Hepatocyte (in vitro differentiated cells): ENCODE results near the gene PTPN14. TPM values are rescaled to one million over a fixed set of nuclear protein-coding genes. Genes with fewer than 3 reads are reported as not detected.
"Not testable (repeated sequence)": the region's sequence is repeated elsewhere in the genome, so short reads cannot be mapped to it uniquely, and the experiment has no call there.

ENCODE experiments used
- DNase-seq: peaks from one replicate; pipeline ENCODE4 v3.0.0-alpha.2; 2016; ENCODE audit warnings: low spot score
- H2AFZ ChIP-seq: fragments of 200-600 bp; sonication (generic); 2 replicates; pipeline ENCODE4 v1.6.0; 2016; ENCODE audit warnings: antibody characterized with exemption, mild to moderate bottlenecking
- H3K27ac ChIP-seq: fragments of 200-600 bp; sonication (generic); 2 replicates; pipeline ENCODE4 v1.5.1; 2016; ENCODE audit warnings: mild to moderate bottlenecking
- H3K27me3 ChIP-seq: fragments of 200-600 bp; sonication (generic); 2 replicates; pipeline ENCODE4 v1.6.1; 2016
- H3K36me3 ChIP-seq: fragments of 200-600 bp; sonication (generic); replicated peaks from 2 replicates; pipeline ENCODE4 v1.5.1; 2016; ENCODE audit warnings: low read depth; ENCODE audit not compliant: insufficient read depth
- H3K4me1 ChIP-seq: fragments of 200-600 bp; sonication (generic); 2 replicates; pipeline ENCODE4 v1.5.1; 2016; ENCODE audit warnings: mild to moderate bottlenecking, moderate library complexity; ENCODE audit not compliant: insufficient read depth
- H3K4me2 ChIP-seq: fragments of 200-600 bp; sonication (generic); 2 replicates; pipeline ENCODE4 v1.6.0; 2016
- H3K4me3 ChIP-seq: fragments of 200-600 bp; sonication (generic); 2 replicates; pipeline ENCODE4 v1.5.1; 2016; ENCODE audit warnings: mild to moderate bottlenecking
- H3K79me2 ChIP-seq: fragments of 200-600 bp; sonication (generic); 2 replicates; pipeline ENCODE4 v1.6.0; 2017; ENCODE audit warnings: mild to moderate bottlenecking
- H3K9me2 ChIP-seq: fragments of 200-600 bp; sonication (generic); replicated peaks from 2 replicates; pipeline ENCODE4 v1.6.0; 2017; ENCODE audit warnings: mild to moderate bottlenecking; ENCODE audit not compliant: insufficient read depth
- H3K9me3 ChIP-seq: fragments of 200-600 bp; sonication (generic); 2 replicates; pipeline ENCODE4 v1.5.1; 2016; ENCODE audit warnings: low read depth, mild to moderate bottlenecking
- H4K20me1 ChIP-seq: fragments of 200-600 bp; sonication (generic); 2 replicates; pipeline ENCODE4 v1.6.0; 2016; ENCODE audit warnings: mild to moderate bottlenecking; ENCODE audit not compliant: insufficient read depth, poor library complexity, severe bottlenecking
- CTCF ChIP-seq: fragments of 200-600 bp; sonication (generic); IDR thresholded peaks from 2 replicates; pipeline ENCODE4 v1.5.1; 2016; ENCODE audit warnings: antibody characterized with exemption, mild to moderate bottlenecking; ENCODE audit not compliant: poor library complexity
- EZH2 ChIP-seq: fragments of 200-600 bp; sonication (generic); IDR thresholded peaks from 2 replicates; pipeline ENCODE4 v1.6.1; 2016; ENCODE audit warnings: antibody characterized with exemption, mild to moderate bottlenecking, borderline replicate concordance
- EZH2phosphoT487 ChIP-seq: fragments of 200-600 bp; sonication (generic); IDR thresholded peaks from one replicate; pipeline ENCODE4 v1.6.1; 2018; ENCODE audit warnings: antibody characterized with exemption, mild to moderate bottlenecking, low read depth, moderate library complexity; ENCODE audit not compliant: unreplicated experiment, severe bottlenecking
- WGBS: methylation state at CpG from one replicate; pipeline ENCODE4 v1.1.6; 2016; ENCODE audit warnings: low lambda C conversion rate; ENCODE audit errors: missing lambda C conversion rate; 5-methylcytosine and 5-hydroxymethylcytosine counted together
- polyA plus RNA-seq: library from polyadenylated mRNA; unstranded; fragments of >200 nt; fragmentation: Nextera tagmentation; extraction: Ambion mirVana; gene quantifications from 2 replicates; pipeline ENCODE4 v1.2.1, GENCODE V29; 2016
- total RNA-seq: library from RNA; depleted of rRNA; stranded (reverse); fragments of >200 nt; gene quantifications from 2 replicates; pipeline ENCODE4 v1.2.3, GENCODE V29; 2014

PTPN14 gene
- total and polyA plus RNA-seq, 2 experiments from 2014 or later: 9.5 to 21.7 TPM

DNA sequence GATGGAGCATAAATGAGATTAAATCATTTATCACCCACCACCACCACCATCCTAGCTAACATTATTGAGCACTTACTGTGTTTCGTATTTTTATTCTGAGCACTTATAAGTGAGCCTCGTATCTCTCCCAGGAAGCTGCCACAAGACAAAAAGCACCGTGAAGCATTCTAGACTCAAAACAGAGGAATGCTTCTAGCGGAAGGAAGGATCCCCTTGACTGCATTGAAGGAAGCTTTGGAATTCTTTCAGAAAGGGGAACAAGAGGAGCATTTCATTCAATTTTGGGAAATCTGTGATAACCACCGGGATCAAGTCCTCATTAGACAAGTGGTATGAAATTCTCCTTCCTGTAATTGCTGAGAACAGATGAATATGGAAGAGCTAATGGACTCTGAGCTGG lies 66.3 kb downstream of the PTPN14 start:
- WGBS: 73% methylated on average over 5 of the region's 5 CpGs
- Histone ChIP-seq H3K4me3 (no peak overlapping the region), H4K20me1 (no peaks in the 10 kb centered on the region), H3K27ac (no peak overlapping the region), H2AFZ (no peak overlapping the region), H3K79me2 (peaks cover 78% of the 10 kb centered on the region), H3K9me3 (no peaks in the 10 kb centered on the region), H3K4me2 (no peak overlapping the region), H3K27me3 (no peaks in the 10 kb centered on the region), H3K36me3 (no peaks in the 10 kb centered on the region), H3K9me2 (no peaks in the 10 kb centered on the region), H3K4me1 (no peaks in the 10 kb centered on the region)
- TF ChIP-seq EZH2 (no peak), EZH2phosphoT487 (no peak), CTCF (no peak)
- DNase-seq: no peak

- not testable (repeated sequence) for H3K4me1 ChIP-seq, H3K9me3 ChIP-seq, H2AFZ ChIP-seq, DNase-seq, H3K9me2 ChIP-seq, H3K4me2 ChIP-seq, H3K36me3 ChIP-seq, H3K27me3 ChIP-seq, H3K4me3 ChIP-seq, H4K20me1 ChIP-seq
- Histone ChIP-seq H3K27ac (peak overlapping the region; percentile 7), H3K79me2 (peaks cover 78% of the 10 kb centered on the region)
- WGBS: 93% methylated on average over 13 of the region's 13 CpGs
Measured at GRCh38 chr1:214483180-214483579, 68.2 kb downstream of the PTPN14 start.

- not testable (repeated sequence) for H3K27me3 ChIP-seq, H3K36me3 ChIP-seq, H4K20me1 ChIP-seq, H2AFZ ChIP-seq, H3K4me1 ChIP-seq, H3K9me3 ChIP-seq, H3K9me2 ChIP-seq, H3K4me2 ChIP-seq, DNase-seq, H3K4me3 ChIP-seq
- Histone ChIP-seq H3K27ac (peak overlapping the region; percentile 57), H3K79me2 (peaks cover 75% of the 10 kb centered on the region)
- 36% methylated on average over 2 of the region's 2 CpGs for WGBS
Measured at GRCh38 chr1:214481983-214482634, 69.3 kb downstream of the PTPN14 start.

DNA sequence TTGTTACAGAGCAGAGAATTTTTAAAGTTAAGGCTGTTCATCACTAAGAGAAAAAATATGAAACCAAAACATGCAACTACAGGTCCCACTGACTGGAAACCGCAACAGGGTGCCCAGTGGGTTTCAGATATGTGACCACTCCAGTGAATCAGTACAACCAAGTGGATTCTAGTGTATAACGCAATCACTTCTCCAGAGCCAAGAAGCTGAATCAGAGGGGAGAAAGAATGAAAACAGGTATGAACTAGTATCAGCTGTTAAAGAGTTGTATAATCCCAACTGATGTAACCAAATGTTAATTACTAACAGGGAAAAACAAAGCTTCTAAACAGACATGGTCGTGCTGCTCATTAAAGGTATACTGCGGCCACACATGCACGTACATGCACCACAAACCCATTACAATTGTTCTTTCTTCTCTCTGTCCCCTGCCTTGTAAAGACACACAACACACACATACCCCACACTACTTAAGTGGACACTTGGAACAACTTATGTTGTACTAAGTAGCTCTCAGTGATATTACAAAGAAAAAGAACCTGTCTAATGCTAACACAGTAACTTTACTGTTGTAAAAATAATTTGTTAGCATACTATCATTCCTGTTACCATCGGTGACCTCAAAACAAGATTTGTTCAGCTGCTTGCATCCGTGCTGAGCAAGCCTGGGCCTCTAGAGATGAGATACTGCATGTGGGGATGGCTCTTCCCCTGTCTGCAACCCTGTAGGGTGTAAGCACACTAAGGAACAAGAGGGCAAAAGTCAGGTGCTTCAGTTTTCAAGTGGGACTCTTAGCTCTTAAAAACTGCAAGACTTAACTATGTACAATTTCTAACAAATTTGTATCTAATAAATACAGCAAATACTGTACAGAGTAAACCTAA lies 74.2 kb downstream of the PTPN14 start:
- Histone ChIP-seq H3K79me2 (peaks cover 74% of the 10 kb centered on the region), H3K36me3 (no peaks in the 10 kb centered on the region), H3K9me2 (no peaks in the 10 kb centered on the region), H3K4me3 (no peak overlapping the region), H4K20me1 (no peaks in the 10 kb centered on the region), H3K27me3 (no peaks in the 10 kb centered on the region), H3K27ac (peak overlapping the region; percentile 86), H3K9me3 (no peaks in the 10 kb centered on the region), H3K4me1 (peaks cover 50% of the 10 kb centered on the region), H3K4me2 (peak overlapping the region; percentile 64), H2AFZ (no peak overlapping the region)
- no peak for TF ChIP-seq CTCF
- no peak for TF ChIP-seq EZH2
- no peak for TF ChIP-seq EZH2phosphoT487
- 71% methylated on average over 7 of the region's 7 CpGs for WGBS
- DNase-seq: no peak
